ENCODE measurements around the gene GRID2.
"Not testable (repeated sequence)": the region's sequence is repeated elsewhere in the genome, so short reads cannot be mapped to it uniquely, and the experiment has no call there.

GRID2 gene

GRCh38 chr4:93327346-93327745 is 1023.6 kb downstream of the GRID2 start:
- Histone ChIP-seq H3K4me1 (ENCODE audit: control insufficient read depth, insufficient read depth, low read length) (no peaks in the 10 kb centered on the region), H3K9me3 (ENCODE audit: control insufficient read depth, insufficient read depth, low read length) (no peaks in the 10 kb centered on the region), H3K9ac (ENCODE audit: low read depth, low read length) (no peak overlapping the region), H3K36me3 (ENCODE audit: control insufficient read depth, insufficient read depth, low read length) (no peaks in the 10 kb centered on the region), H3K4me3 (ENCODE audit: low read depth, low read length) (no peak overlapping the region), H3K27me3 (ENCODE audit: control insufficient read depth, insufficient read depth, low read length) (no peaks in the 10 kb centered on the region)

- Histone ChIP-seq H3K36me3 (ENCODE audit: control insufficient read depth, insufficient read depth, low read length) (no peaks in the 10 kb centered on the region), H3K9me3 (ENCODE audit: control insufficient read depth, insufficient read depth, low read length) (no peaks in the 10 kb centered on the region), H3K4me3 (ENCODE audit: low read depth, low read length) (no peak overlapping the region), H3K9ac (ENCODE audit: low read depth, low read length) (no peak overlapping the region), H3K27me3 (ENCODE audit: control insufficient read depth, insufficient read depth, low read length) (no peaks in the 10 kb centered on the region), H3K4me1 (ENCODE audit: control insufficient read depth, insufficient read depth, low read length) (no peaks in the 10 kb centered on the region)
These were observed 1030.2 kb downstream of the GRID2 start for GRCh38 chr4:93334003-93334402.

GRCh38 chr4:93337196-93337595 is 1033.4 kb downstream of the GRID2 start:
- Histone ChIP-seq H3K4me3 (ENCODE audit: low read depth, low read length) (no peak overlapping the region), H3K4me1 (ENCODE audit: control insufficient read depth, insufficient read depth, low read length) (no peaks in the 10 kb centered on the region), H3K9me3 (ENCODE audit: control insufficient read depth, insufficient read depth, low read length) (no peaks in the 10 kb centered on the region), H3K27me3 (ENCODE audit: control insufficient read depth, insufficient read depth, low read length) (no peaks in the 10 kb centered on the region), H3K36me3 (ENCODE audit: control insufficient read depth, insufficient read depth, low read length) (no peaks in the 10 kb centered on the region), H3K9ac (ENCODE audit: low read depth, low read length) (no peak overlapping the region)

GRCh38 chr4:93342738-93343137 is 1039.0 kb downstream of the GRID2 start:
- Histone ChIP-seq H3K9ac (ENCODE audit: low read depth, low read length) (no peak overlapping the region), H3K4me3 (ENCODE audit: low read depth, low read length) (no peak overlapping the region), H3K9me3 (ENCODE audit: control insufficient read depth, insufficient read depth, low read length) (no peaks in the 10 kb centered on the region), H3K36me3 (ENCODE audit: control insufficient read depth, insufficient read depth, low read length) (no peaks in the 10 kb centered on the region), H3K4me1 (ENCODE audit: control insufficient read depth, insufficient read depth, low read length) (no peaks in the 10 kb centered on the region), H3K27me3 (ENCODE audit: control insufficient read depth, insufficient read depth, low read length) (no peaks in the 10 kb centered on the region)

GRCh38 chr4:93346840-93347239 is 1043.1 kb downstream of the GRID2 start:
- Histone ChIP-seq H3K4me1 (ENCODE audit: control insufficient read depth, insufficient read depth, low read length) (no peaks in the 10 kb centered on the region), H3K27me3 (ENCODE audit: control insufficient read depth, insufficient read depth, low read length) (no peaks in the 10 kb centered on the region), H3K36me3 (ENCODE audit: control insufficient read depth, insufficient read depth, low read length) (no peaks in the 10 kb centered on the region), H3K9me3 (ENCODE audit: control insufficient read depth, insufficient read depth, low read length) (no peaks in the 10 kb centered on the region), H3K9ac (ENCODE audit: low read depth, low read length) (no peak overlapping the region), H3K4me3 (ENCODE audit: low read depth, low read length) (no peak overlapping the region)

GRCh38 chr4:93348896-93349295 is 1045.1 kb downstream of the GRID2 start:
- H3K9me3 ChIP-seq (ENCODE audit: control insufficient read depth, insufficient read depth, low read length), result no peaks in the 10 kb centered on the region
- no peak overlapping the region for H3K9ac ChIP-seq (ENCODE audit: low read depth, low read length)
- H3K27me3 ChIP-seq (ENCODE audit: control insufficient read depth, insufficient read depth, low read length), result no peaks in the 10 kb centered on the region
- H3K36me3 ChIP-seq (ENCODE audit: control insufficient read depth, insufficient read depth, low read length), result no peaks in the 10 kb centered on the region
- H3K4me3 ChIP-seq (ENCODE audit: low read depth, low read length), result no peak overlapping the region
- H3K4me1 ChIP-seq (ENCODE audit: control insufficient read depth, insufficient read depth, low read length), result no peaks in the 10 kb centered on the region

GRCh38 chr4:93351846-93352245 is 1048.1 kb downstream of the GRID2 start:
- no peaks in the 10 kb centered on the region for H3K9me3 ChIP-seq (ENCODE audit: control insufficient read depth, insufficient read depth, low read length)
- H3K4me3 ChIP-seq (ENCODE audit: low read depth, low read length), result no peak overlapping the region
- no peaks in the 10 kb centered on the region for H3K36me3 ChIP-seq (ENCODE audit: control insufficient read depth, insufficient read depth, low read length)
- H3K27me3 ChIP-seq (ENCODE audit: control insufficient read depth, insufficient read depth, low read length), result no peaks in the 10 kb centered on the region
- no peaks in the 10 kb centered on the region for H3K4me1 ChIP-seq (ENCODE audit: control insufficient read depth, insufficient read depth, low read length)
- no peak overlapping the region for H3K9ac ChIP-seq (ENCODE audit: low read depth, low read length)

- Histone ChIP-seq H3K9me3 (ENCODE audit: control insufficient read depth, insufficient read depth, low read length) (no peaks in the 10 kb centered on the region), H3K4me1 (ENCODE audit: control insufficient read depth, insufficient read depth, low read length) (no peaks in the 10 kb centered on the region), H3K4me3 (ENCODE audit: low read depth, low read length) (no peak overlapping the region), H3K27me3 (ENCODE audit: control insufficient read depth, insufficient read depth, low read length) (no peaks in the 10 kb centered on the region), H3K36me3 (ENCODE audit: control insufficient read depth, insufficient read depth, low read length) (no peaks in the 10 kb centered on the region), H3K9ac (ENCODE audit: low read depth, low read length) (no peak overlapping the region)
These were observed 1051.6 kb downstream of the GRID2 start for GRCh38 chr4:93355411-93355810.

- no peaks in the 10 kb centered on the region for H3K27me3 ChIP-seq (ENCODE audit: control insufficient read depth, insufficient read depth, low read length)
- H3K4me3 ChIP-seq (ENCODE audit: low read depth, low read length), result no peak overlapping the region
- peaks cover 6% of the 10 kb centered on the region for H3K4me1 ChIP-seq (ENCODE audit: control insufficient read depth, insufficient read depth, low read length)
- no peaks in the 10 kb centered on the region for H3K9me3 ChIP-seq (ENCODE audit: control insufficient read depth, insufficient read depth, low read length)
- H3K36me3 ChIP-seq (ENCODE audit: control insufficient read depth, insufficient read depth, low read length), result no peaks in the 10 kb centered on the region
- no peak overlapping the region for H3K9ac ChIP-seq (ENCODE audit: low read depth, low read length)
These were observed 1055.8 kb downstream of the GRID2 start for GRCh38 chr4:93359586-93359985.

GRCh38 chr4:93366169-93366755 is 1062.5 kb downstream of the GRID2 start:
- not testable (repeated sequence) for H3K4me3 ChIP-seq (ENCODE audit: low read depth, low read length); H3K27me3 ChIP-seq (ENCODE audit: control insufficient read depth, insufficient read depth, low read length); H3K9ac ChIP-seq (ENCODE audit: low read depth, low read length); H3K9me3 ChIP-seq (ENCODE audit: control insufficient read depth, insufficient read depth, low read length); H3K36me3 ChIP-seq (ENCODE audit: control insufficient read depth, insufficient read depth, low read length)
- peaks cover 22% of the 10 kb centered on the region for H3K4me1 ChIP-seq (ENCODE audit: control insufficient read depth, insufficient read depth, low read length)

- Histone ChIP-seq H3K4me1 (ENCODE audit: control insufficient read depth, insufficient read depth, low read length) (peaks cover 18% of the 10 kb centered on the region), H3K27me3 (ENCODE audit: control insufficient read depth, insufficient read depth, low read length) (no peaks in the 10 kb centered on the region), H3K36me3 (ENCODE audit: control insufficient read depth, insufficient read depth, low read length) (no peaks in the 10 kb centered on the region), H3K9me3 (ENCODE audit: control insufficient read depth, insufficient read depth, low read length) (no peaks in the 10 kb centered on the region), H3K9ac (ENCODE audit: low read depth, low read length) (no peak overlapping the region), H3K4me3 (ENCODE audit: low read depth, low read length) (no peak overlapping the region)
These were observed 1065.2 kb downstream of the GRID2 start for GRCh38 chr4:93368968-93369367.

GRCh38 chr4:93370256-93370655 is 1066.5 kb downstream of the GRID2 start:
- Histone ChIP-seq H3K4me1 (ENCODE audit: control insufficient read depth, insufficient read depth, low read length) (peaks cover 9% of the 10 kb centered on the region), H3K36me3 (ENCODE audit: control insufficient read depth, insufficient read depth, low read length) (no peaks in the 10 kb centered on the region), H3K27me3 (ENCODE audit: control insufficient read depth, insufficient read depth, low read length) (no peaks in the 10 kb centered on the region), H3K9ac (ENCODE audit: low read depth, low read length) (no peak overlapping the region), H3K4me3 (ENCODE audit: low read depth, low read length) (no peak overlapping the region), H3K9me3 (ENCODE audit: control insufficient read depth, insufficient read depth, low read length) (no peaks in the 10 kb centered on the region)
